HG03135 (cell line): ENCODE data around the gene TNFRSF6B.
A peak's percentile ranks its signal among the peaks of the same experiment; 100 is the strongest.

Experiments
- ATAC-seq: cut with Tn5 transposase; IDR thresholded peaks from one replicate; pipeline ENCODE4 v1.9.1; 2021; ENCODE audit warnings: mild to moderate bottlenecking, moderate library complexity; ENCODE audit not compliant: unreplicated experiment

The TNFRSF6B gene

DNA sequence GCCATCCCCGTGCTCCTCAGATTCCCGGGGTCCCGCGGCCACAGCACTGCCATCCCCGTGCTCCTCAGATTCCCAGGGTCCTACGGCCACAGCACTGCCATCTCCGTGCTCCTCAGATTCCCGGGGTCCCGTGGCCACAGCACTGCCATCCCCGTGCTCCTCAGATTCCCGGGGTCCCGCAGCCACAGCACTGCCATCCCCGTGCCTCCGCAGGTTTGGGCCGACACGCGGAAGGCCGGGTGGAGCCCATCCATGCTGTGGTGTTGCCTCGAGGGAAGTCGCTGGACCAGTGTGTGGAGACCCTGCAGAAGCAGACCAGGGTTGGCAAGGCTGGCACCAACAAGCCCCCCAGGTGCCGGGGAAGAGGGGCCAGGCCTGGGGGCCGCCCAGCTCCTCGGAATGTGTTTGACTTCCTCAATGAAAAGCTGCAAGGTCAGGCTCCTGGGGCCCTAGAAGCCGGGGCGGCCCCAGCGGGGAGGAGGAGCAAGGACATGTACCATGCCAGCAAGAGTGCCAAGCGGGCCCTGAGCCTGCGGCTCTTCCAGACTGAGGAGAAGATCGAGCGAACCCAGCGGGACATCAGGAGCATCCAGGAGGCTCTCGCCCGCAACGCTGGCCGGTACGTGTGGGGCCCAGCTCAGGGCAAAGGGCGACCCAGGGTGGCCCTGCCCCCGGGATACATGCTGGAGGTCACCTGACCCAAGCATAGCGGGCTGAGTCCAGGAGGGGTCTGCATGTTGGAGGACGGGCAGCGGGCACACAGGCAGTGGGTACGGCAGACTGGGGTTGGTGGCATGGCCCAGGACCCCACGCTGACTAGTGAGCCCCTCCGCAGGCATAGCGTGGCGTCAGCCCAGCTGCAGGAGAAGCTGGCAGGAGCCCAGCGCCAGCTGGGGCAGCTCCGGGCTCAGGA lies 38.8 kb downstream of the TNFRSF6B start:
- no peak for ATAC-seq

DNA sequence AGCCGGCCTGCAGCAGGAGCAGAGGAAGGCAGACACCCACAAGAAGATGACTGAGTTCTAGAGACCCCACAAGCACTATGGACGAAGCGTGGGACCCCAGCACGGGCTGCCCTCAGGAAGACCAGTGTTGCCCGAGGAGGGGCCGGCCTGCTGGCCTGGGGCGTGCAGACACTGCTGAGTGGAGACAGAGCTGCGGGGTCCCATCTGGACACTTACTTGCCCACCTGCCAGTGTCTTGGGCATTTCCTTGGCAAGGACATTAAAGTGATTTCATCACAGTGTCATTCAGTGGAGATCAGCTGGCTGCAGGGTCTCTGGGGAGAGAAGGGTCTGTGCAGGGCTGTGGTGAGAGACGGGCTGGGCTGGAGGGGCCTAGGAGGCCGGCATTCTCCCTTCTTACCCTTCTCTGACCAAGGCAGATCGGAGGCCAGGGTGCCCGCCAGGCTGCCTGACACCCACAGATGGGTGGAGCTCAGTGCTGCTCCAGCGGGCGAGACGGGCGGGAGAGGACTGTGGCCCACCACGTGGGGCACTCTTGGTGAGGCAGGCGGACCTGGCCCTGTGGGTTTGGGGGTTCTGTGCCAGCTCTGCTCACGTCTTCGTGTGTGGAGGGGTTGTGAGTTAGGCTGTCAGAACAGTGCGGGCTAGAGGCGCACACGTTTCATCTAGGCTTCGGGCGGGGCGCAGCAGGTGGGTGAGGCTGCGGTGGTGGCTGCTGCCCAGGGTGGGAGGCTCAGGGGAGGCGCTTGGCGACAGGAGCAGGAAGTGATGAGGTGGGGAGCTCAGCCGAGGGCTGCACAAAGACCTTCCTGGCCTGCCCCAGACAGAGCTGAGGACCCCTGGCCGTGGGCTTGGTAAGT lies 39.6 kb downstream of the TNFRSF6B start, which contains the start of gene LIME1:
Gene LIME1, plus strand, starts transcription at position 806 of the 860 bp plus-strand sequence. CDS start 886 bp downstream, outside the sequence.
- no peak for ATAC-seq

DNA sequence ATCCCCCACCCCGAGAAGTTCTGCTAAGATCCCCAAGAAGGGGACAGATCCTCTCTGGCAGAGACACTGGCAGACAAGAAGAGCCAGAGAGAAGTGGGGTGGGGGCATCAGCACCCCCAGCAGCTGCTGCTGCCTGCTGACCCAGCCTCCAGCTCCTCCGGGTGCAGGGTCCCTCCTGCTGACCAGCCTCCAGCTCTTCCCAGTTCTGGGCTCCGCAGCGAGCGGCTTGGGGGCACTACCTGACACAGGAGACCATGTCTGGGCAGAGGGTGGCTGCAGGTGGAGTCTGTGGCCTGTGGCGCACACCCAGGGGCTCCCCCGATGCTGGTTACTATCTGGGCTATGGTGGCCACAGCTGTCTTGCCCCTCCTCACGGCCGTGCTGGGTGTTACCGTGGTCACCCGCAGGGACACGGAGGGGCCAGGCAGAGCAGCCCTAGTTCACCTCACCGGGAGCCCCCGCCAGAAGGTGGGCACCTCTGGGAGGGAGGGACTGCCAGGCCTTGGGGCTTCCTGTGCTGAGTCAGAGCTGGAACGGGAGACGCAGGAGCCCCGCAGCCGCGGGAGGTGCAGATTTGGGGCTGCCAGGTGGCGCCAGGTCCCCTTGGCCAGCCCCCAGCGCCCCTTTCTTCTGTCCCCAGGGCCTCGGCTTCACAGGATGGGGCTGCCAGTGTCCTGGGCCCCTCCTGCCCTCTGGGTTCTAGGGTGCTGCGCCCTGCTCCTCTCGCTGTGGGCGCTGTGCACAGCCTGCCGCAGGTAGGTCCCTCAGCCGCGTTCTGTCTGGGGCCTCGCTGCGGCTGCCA lies 40.6 kb downstream of the TNFRSF6B start:
- no peak for ATAC-seq

DNA sequence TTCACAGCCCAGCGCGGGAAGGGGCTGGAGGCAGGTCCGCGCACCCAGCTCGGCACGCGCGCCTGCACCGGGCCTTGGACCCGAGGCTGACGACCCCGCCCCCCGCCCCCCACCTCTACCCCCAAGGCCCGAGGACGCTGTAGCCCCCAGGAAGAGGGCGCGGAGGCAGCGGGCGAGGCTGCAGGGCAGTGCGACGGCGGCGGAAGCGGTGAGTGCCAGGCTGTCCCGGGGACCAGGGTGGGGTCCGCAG lies 41.2 kb downstream of the TNFRSF6B start:
- no peak for ATAC-seq

GRCh38 chr20:63737945-63738686 lies 41.7 kb downstream of the TNFRSF6B start:
- ATAC-seq = no peak

GRCh38 chr20:63738687-63739129 lies 42.3 kb downstream of the TNFRSF6B start:
- ATAC-seq = no peak

DNA sequence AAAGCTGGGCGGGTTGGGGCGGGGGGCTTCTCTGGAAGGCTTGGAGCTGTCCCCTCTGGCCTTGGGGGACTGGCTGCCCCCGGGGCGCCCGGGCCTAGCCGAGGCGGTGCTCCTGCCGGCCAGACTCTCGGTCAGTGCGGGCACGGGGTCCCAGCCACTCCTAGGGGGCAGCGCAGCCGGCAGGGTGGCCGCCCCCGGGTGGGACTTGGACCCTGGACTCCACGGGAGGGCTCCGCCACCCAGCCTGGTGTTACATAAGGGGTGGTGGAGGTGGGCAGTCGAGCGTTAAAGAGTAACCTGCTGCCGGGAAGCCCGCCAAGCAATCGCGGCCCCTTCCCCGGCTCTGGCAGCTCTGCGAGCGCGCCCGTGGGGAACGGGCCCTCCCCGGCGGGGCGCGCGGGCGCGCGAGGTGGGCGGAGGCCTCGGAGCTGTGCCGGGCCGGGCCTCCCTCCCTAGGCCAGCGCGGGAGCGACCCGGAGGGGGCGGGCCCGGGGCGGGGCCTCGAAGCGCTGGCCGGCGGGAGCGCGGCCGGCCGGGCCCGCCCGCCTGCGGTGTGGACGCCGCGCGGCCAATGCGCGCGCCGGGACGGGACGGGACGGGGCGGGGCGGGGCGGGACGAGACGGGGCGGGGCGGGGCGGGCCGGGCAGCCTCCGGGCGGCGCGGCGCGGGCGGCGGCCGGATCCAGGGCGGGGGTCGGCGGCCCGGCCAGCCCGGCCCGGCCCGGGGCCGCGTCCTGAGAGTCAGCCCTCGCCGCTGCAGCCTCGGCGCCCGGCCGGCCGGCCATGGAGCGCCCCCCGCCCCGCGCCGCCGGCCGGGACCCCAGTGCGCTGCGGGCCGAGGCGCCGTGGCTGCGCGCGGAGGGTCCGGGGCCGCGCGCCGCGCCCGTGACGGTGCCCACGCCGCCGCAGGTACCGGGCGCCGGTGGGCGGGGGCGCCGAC lies 42.9 kb downstream of the TNFRSF6B start, which contains the start of gene SLC2A4RG:
Gene SLC2A4RG, plus strand, starts transcription at position 647 of the 940 bp plus-strand sequence. Its CDS starts 137 bp downstream, at position 784.
- ATAC-seq = peak; percentile 29

DNA sequence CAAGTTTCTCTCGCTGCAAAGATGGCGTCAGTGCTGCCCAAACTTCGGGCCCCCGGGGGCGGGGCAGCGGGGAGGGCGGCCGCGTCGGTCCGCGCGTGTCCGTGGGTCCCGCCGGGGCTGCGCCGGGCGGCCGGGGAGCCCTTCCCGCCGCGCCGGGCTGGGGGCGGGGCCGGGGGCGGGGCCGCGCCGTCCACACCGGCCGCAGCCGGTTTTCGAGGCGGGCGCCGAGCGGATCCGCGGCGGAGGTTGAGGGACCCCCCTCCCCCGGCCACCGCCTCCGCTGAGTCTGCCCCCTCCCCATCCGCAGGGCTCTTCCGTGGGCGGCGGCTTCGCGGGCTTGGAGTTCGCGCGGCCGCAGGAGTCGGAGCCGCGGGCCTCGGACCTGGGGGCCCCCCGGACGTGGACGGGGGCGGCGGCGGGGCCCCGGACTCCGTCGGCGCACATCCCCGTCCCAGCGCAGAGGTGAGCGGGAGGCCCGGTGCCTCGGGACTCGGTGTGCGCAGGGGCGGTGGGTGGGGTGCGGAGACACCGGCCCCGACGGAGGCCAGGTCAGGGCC lies 43.7 kb downstream of the TNFRSF6B start:
- ATAC-seq = no peak

DNA sequence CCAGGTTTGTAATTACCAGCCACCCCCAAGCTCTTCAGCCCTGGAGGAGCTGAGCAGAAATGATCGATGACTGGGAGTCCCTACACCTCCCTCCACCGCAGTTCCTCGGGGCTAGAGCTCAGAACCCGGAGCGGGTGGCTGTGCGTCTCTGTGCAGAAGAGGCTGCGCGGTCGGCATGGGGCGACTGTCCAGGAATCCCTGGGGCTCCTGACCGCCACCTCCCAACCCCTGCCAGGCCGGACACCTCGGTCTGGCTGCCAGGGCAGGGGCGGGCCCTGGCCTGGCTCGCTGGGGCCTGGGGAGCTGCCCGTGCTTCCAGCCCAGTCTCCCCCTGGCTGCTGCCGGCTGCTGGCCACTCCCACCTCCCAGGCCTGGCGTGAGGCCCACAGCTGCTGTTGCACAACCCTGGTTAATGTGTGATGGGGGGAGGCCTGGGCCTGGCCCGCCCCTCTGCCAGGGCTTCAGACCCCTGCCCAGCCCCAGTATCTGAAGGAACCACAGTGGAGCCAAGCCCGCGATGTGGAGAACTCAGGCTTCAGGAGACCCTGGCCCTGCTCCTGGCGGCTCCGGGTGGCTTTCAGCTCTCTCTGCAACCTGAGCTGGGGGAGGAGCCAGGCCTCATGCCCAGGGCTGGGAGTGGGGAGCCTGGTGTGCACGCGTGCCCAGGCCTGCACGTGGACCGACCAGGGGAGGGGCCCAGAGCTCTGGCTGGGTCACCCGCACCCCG lies 44.3 kb downstream of the TNFRSF6B start:
- ATAC-seq = no peak

DNA sequence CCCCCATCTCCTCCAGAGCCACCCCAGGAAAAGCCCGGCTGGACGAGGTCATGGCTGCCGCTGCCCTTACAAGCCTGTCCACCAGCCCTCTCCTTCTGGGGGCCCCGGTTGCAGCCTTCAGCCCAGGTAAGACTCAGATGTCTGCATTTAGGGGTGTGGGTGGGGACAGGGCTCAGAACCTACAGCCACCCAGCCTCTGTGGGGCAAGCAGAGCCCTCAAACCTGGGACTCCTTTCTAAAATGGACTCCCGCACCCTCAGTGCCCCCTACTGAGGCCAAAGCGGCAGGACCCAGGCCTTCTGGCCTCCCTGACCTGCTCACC lies 44.9 kb downstream of the TNFRSF6B start:
- no peak for ATAC-seq

DNA sequence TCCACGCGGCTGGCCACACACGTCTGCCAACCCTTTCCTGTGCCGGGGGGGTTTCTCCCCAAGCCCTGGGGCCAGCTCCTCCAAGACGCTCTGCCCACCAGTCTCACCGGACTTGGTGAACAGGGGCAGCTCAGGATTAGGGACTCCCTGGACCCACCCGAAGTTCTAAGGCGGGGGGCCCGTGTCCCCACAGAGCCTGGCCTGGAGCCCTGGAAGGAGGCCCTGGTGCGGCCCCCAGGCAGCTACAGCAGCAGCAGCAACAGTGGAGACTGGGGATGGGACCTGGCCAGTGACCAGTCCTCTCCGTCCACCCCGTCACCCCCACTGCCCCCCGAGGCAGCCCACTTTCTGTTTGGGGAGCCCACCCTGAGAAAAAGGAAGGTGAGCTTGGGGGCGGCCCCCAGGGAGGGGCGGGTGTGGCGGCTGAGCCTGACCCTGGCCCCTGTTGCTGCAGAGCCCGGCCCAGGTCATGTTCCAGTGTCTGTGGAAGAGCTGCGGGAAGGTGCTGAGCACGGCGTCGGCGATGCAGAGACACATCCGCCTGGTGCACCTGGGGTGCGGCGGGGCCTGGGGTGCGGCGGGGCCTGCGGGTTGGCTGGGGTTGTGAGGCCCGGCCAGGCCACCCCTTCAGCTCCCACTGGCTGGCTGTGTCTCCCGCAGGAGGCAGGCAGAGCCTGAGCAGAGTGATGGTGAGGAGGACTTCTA lies 45.4 kb downstream of the TNFRSF6B start:
- ATAC-seq = no peak

DNA sequence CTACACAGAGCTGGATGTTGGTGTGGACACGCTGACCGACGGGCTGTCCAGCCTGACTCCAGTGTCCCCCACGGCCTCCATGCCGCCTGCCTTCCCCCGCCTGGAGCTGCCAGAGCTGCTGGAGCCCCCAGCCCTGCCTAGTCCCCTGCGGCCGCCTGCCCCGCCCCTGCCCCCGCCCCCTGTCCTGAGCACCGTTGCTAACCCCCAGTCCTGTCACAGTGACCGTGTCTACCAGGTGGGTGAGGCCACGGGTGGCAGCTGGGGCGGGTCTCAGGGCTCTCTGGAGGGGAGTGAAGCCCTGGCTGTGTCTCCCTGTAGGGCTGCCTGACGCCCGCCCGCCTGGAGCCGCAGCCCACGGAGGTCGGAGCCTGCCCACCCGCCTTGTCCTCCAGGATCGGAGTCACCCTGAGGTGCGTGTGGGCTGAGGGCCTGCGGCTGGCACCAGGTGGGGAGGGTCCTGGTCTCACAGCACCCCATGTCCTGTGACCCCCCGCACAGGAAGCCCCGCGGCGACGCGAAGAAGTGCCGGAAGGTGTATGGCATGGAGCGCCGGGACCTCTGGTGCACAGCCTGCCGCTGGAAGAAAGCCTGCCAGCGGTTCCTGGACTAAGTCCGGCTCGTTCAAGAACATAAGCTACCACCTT lies 46.1 kb downstream of the TNFRSF6B start:
- ATAC-seq = no peak

GRCh38 chr20:63743210-63743970 lies 46.9 kb downstream of the TNFRSF6B start:
- ATAC-seq = no peak

GRCh38 chr20:63744158-63744557 lies 47.7 kb downstream of the TNFRSF6B start:
- ATAC-seq = no peak

- no peak for ATAC-seq
Measured at GRCh38 chr20:63744574-63745423, 48.3 kb downstream of the TNFRSF6B start.

DNA sequence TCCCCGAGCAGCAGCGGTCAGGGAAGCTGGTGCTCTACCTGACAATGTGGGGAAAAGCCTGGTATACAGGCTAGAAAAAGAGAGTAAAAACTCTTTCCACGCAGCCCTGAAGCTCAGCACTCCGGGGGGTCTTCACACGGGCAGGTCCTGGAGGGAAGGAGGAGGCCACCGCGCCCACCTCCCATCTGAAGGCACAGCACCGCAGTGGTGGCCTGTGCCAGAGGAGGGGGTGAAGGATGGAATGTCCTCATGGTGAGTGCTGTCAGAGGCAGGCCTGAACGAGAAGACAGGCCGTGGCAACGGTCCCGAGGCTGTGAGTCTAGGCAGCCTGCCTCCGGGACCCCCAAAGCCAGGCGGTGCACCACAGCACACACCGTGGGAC lies 49.0 kb downstream of the TNFRSF6B start:
- no peak for ATAC-seq
